Neural progenitor cell (in vitro differentiated cells): ENCODE measurements around the gene FOXJ3.

Experiments
- CTCF ChIP-seq: fragments of 200-600 bp; sonication (generic); IDR thresholded peaks from 2 replicates; pipeline ENCODE4 v1.5.1; 2017; ENCODE audit warnings: antibody characterized with exemption, mild to moderate bottlenecking
- EZH2 ChIP-seq: fragments of 200-600 bp; sonication (generic); IDR thresholded peaks from 2 replicates; pipeline ENCODE4 v1.6.1; 2017; ENCODE audit warnings: antibody characterized with exemption, mild to moderate bottlenecking, moderate library complexity
- EZH2phosphoT487 ChIP-seq: fragments of 200-600 bp; sonication (generic); IDR thresholded peaks from 2 replicates; pipeline ENCODE4 v1.6.1; 2017; ENCODE audit warnings: antibody characterized with exemption

GRCh38 chr1:42228938-42229337, 106.1 kb downstream of the FOXJ3 start:
- no peak for TF ChIP-seq CTCF
- TF ChIP-seq EZH2: no peak
- no peak for TF ChIP-seq EZH2phosphoT487
